GM12878 (cell line): Measurements from ENCODE around the gene ITPR2. TPM values are rescaled to one million over a fixed set of nuclear protein-coding genes. Genes with fewer than 3 reads are reported as not detected.

Source experiments
- ATAC-seq: fragments of 200-7000 bp; cut with Tn5 transposase; 3 replicates; pipeline ENCODE4 v1.9.1; 2020; ENCODE audit warnings: mild to moderate bottlenecking, moderate library complexity
- BruUV-seq: library from RNA; stranded (reverse); fragments of 400-500 nt; replicated peaks from 2 replicates; lab custom pipeline; 2021; lab: Mats Ljungman, UMichigan
- CTCF ChIA-PET: fragments of 300-600 bp; sonication (Branson Sonifier 250); formaldehyde crosslinking; extraction: SDS; loops from one replicate; lab custom pipeline; 2021; ENCODE audit warnings: inconsistent platforms; lab: Yijun Ruan, JAX
- POLR2A ChIA-PET: fragments of 350-600 bp; formaldehyde crosslinking; extraction: SDS; loops from one replicate; lab custom pipeline; 2021; ENCODE audit warnings: inconsistent platforms; lab: Charles Lee
- RAD21 ChIA-PET: fragments of 300-600 bp; sonication (Branson Sonifier 250); formaldehyde crosslinking; loops from one replicate; lab custom pipeline; 2023; ENCODE audit warnings: antibody characterized with exemption; ENCODE audit not compliant: unreplicated experiment; lab: Charles Lee
- SMC1A ChIA-PET: fragments of 300-600 bp; sonication (Branson Sonifier 250); formaldehyde crosslinking; loops from one replicate; lab custom pipeline; 2023; ENCODE audit not compliant: unreplicated experiment, uncharacterized antibody; lab: Charles Lee
- DNase-seq: peaks from one replicate; pipeline ENCODE4 v3.0.0-alpha.2; 2011; ENCODE audit warnings: low read depth, low spot score
- FAIRE-seq: peaks from 3 replicates; lab custom pipeline; 2011; peaks lifted over from hg19 to GRCh38; lab: Jason Lieb, UNC
- H2AFZ ChIP-seq: 2 replicates; pipeline ENCODE4 v1.6.0; 2011; ENCODE audit warnings: low read depth, low read length, control low read depth; ENCODE audit not compliant: control insufficient read depth
- H3K27ac ChIP-seq: 2 replicates; pipeline ENCODE4 v1.5.1; 2011; ENCODE audit warnings: control low read depth; ENCODE audit not compliant: control insufficient read depth, insufficient read depth
- H3K27me3 ChIP-seq, 2 experiments: replicated peaks in 1 of 2; 2 replicates each; pipeline versions ENCODE4 v1.6.0 to v1.6.1; 2011; ENCODE audit warnings: low read length in 1 of 2; ENCODE audit not compliant: control insufficient read depth in 2 of 2, insufficient read depth in 2 of 2
- H3K36me3 ChIP-seq, 2 experiments: 2 replicates each; pipeline ENCODE4 v1.5.1; 2011; ENCODE audit warnings: low read length in 1 of 2; ENCODE audit not compliant: control insufficient read depth in 2 of 2, insufficient read depth in 2 of 2
- H3K4me1 ChIP-seq: 2 replicates; pipeline ENCODE4 v1.6.1; 2011; ENCODE audit warnings: mild to moderate bottlenecking, low read length, moderate library complexity, mixed read lengths; ENCODE audit not compliant: control insufficient read depth, insufficient read depth
- H3K4me2 ChIP-seq: 2 replicates; pipeline ENCODE4 v1.6.0; 2011; ENCODE audit warnings: control low read depth; ENCODE audit not compliant: control insufficient read depth, insufficient read depth
- H3K4me3 ChIP-seq: fragments of 200-600 bp; sonication (generic); 2 replicates; pipeline ENCODE4 v1.5.1; 2016
- H3K79me2 ChIP-seq: 2 replicates; pipeline ENCODE4 v1.6.0; 2011; ENCODE audit warnings: low read length; ENCODE audit not compliant: control insufficient read depth, insufficient read depth
- H3K9ac ChIP-seq: 2 replicates; pipeline ENCODE4 v1.8.0; 2011; ENCODE audit warnings: low read length, control low read depth, mixed read lengths; ENCODE audit not compliant: control insufficient read depth, insufficient read depth
- H3K9me3 ChIP-seq: replicated peaks from 3 replicates; pipeline ENCODE4 v1.5.1; 2011; ENCODE audit warnings: mild to moderate bottlenecking, low read length; ENCODE audit not compliant: control insufficient read depth, insufficient read depth
- H4K20me1 ChIP-seq: 2 replicates; pipeline ENCODE4 v1.6.0; 2011; ENCODE audit not compliant: control insufficient read depth, insufficient read depth
- CEBPB ChIP-seq, 2 experiments: fragments of 150-350 bp in 1 of 2; IDR thresholded peaks; 2 replicates each; pipeline ENCODE4 v1.6.1; 2012 to 2014; ENCODE audit warnings: low read depth in 2 of 2, low read length in 2 of 2, borderline replicate concordance in 1 of 2, inconsistent platforms in 1 of 2
- HCFC1 ChIP-seq: fragments of 150-350 bp; IDR thresholded peaks from 2 replicates; pipeline ENCODE4 v1.6.1; 2014; ENCODE audit warnings: low read length
- IRF4 ChIP-seq: IDR thresholded peaks from 2 replicates; pipeline ENCODE4 v1.6.1; 2011; ENCODE audit warnings: low read depth, low read length
- JUNB ChIP-seq: IDR thresholded peaks from 2 replicates; pipeline ENCODE4 v1.6.1; 2016; ENCODE audit warnings: antibody characterized with exemption, mild to moderate bottlenecking
- MEF2B ChIP-seq: fragments of 450-650 bp; IDR thresholded peaks from 2 replicates; pipeline ENCODE4 v1.6.1; 2018; ENCODE audit warnings: mild to moderate bottlenecking, moderate library complexity; ENCODE audit not compliant: partially characterized antibody, poor library complexity, severe bottlenecking
- MTA3 ChIP-seq: IDR thresholded peaks from 2 replicates; pipeline ENCODE4 v1.6.1; 2012; ENCODE audit warnings: low read length, inconsistent platforms, borderline replicate concordance
- MXI1 ChIP-seq: fragments of 150-350 bp; IDR thresholded peaks from 2 replicates; pipeline ENCODE4 v1.6.1; 2011; ENCODE audit warnings: low read depth, mild to moderate bottlenecking, inconsistent platforms, low read length, improper control_type of control experiment
- POLR2A ChIP-seq: IDR thresholded peaks from 2 replicates; pipeline ENCODE4 v1.6.1; 2011; ENCODE audit warnings: low read depth, mild to moderate bottlenecking, low read length
- SP1 ChIP-seq: IDR thresholded peaks from one replicate; pipeline ENCODE4 v1.6.1; 2011; ENCODE audit warnings: low read depth, low read length
- ZNF207 ChIP-seq: fragments of 450-650 bp; IDR thresholded peaks from 2 replicates; pipeline ENCODE4 v1.6.1; 2014; ENCODE audit warnings: antibody characterized with exemption, mild to moderate bottlenecking, borderline replicate concordance
- in situ Hi-C: fragments of 300-500 bp; cut with MboI; formaldehyde crosslinking; loops from 9 replicates; pipeline ENCODE4 v1.14.3; 2018; ENCODE audit warnings: mixed read lengths
- intact Hi-C: fragments of 100-400 bp; cut with micrococcal nuclease; formaldehyde crosslinking; loops from one replicate; pipeline ENCODE4 v1.14.2; 2022; ENCODE audit not compliant: unreplicated experiment
- polyA plus RNA-seq, 11 experiments: library from polyadenylated mRNA; depleted of rRNA in 4 of 11; unstranded in 6 of 11; stranded (reverse) in 5 of 11; fragments of >200 nt; fragmentation: Nextera tagmentation in 4 of 11; fragmentation: Illumina TruSeq in 1 of 11; extraction: Ambion mirVana in 4 of 11; extraction: Trizol in 1 of 11; gene quantifications; 1 replicate in 1 of 11; 2 replicates in 10 of 11; pipeline versions ENCODE4 v1.2.1 to v1.2.3, GENCODE V29; 2011 to 2016; ENCODE audit warnings: inconsistent platforms in 2 of 11, missing spikeins in 2 of 11, low read depth in 1 of 11
- total RNA-seq, 4 experiments: library from RNA; depleted of rRNA in 3 of 4; stranded (reverse); fragments of >200 nt in 3 of 4; fragmentation: Illumina TruSeq in 1 of 4; extraction: Trizol in 1 of 4; gene quantifications; 2 replicates each; pipeline versions ENCODE4 v1.2.1 to v1.2.3, GENCODE V29; 2013 to 2021
- TF ChIP-seq, protein P1 (sequence below): fragments of 450-650 bp; IDR thresholded peaks from 2 replicates; pipeline ENCODE4 v1.6.1; 2017; ENCODE audit warnings: mild to moderate bottlenecking, moderate library complexity

Gene ITPR2
- total and polyA plus RNA-seq, 10 of the 15 experiments (the other 5 are each of a cell fraction or from before 2014, with no cell fraction given), result 7.5 to 76.2 (median 47.1) TPM

DNA sequence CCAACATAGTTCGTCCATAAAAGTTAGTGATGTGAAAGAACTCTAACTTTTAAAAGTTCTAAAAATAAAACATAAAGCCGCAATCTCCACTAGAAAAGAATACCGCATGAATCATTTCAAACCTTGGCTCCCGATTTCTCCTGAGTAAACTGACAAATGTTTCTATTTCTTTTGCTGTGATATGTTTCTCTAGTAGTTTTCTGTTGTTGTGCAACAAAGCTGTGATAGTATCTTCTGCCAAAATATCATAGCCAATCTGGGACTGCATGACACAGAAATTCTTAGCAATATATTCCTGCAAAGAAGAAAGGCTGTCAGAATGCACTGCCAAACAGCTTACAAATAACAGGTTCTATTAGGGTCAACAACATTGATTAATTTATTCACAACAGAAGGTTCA is 174.0 kb downstream of the ITPR2 start (continued):
- TF ChIP-seq, protein P1, sequence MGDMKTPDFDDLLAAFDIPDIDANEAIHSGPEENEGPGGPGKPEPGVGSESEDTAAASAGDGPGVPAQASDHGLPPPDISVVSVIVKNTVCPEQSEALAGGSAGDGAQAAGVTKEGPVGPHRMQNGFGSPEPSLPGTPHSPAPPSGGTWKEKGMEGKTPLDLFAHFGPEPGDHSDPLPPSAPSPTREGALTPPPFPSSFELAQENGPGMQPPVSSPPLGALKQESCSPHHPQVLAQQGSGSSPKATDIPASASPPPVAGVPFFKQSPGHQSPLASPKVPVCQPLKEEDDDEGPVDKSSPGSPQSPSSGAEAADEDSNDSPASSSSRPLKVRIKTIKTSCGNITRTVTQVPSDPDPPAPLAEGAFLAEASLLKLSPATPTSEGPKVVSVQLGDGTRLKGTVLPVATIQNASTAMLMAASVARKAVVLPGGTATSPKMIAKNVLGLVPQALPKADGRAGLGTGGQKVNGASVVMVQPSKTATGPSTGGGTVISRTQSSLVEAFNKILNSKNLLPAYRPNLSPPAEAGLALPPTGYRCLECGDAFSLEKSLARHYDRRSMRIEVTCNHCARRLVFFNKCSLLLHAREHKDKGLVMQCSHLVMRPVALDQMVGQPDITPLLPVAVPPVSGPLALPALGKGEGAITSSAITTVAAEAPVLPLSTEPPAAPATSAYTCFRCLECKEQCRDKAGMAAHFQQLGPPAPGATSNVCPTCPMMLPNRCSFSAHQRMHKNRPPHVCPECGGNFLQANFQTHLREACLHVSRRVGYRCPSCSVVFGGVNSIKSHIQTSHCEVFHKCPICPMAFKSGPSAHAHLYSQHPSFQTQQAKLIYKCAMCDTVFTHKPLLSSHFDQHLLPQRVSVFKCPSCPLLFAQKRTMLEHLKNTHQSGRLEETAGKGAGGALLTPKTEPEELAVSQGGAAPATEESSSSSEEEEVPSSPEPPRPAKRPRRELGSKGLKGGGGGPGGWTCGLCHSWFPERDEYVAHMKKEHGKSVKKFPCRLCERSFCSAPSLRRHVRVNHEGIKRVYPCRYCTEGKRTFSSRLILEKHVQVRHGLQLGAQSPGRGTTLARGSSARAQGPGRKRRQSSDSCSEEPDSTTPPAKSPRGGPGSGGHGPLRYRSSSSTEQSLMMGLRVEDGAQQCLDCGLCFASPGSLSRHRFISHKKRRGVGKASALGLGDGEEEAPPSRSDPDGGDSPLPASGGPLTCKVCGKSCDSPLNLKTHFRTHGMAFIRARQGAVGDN, result no peak
- TF ChIP-seq MTA3 (no peak), HCFC1 (no peak)

DNA sequence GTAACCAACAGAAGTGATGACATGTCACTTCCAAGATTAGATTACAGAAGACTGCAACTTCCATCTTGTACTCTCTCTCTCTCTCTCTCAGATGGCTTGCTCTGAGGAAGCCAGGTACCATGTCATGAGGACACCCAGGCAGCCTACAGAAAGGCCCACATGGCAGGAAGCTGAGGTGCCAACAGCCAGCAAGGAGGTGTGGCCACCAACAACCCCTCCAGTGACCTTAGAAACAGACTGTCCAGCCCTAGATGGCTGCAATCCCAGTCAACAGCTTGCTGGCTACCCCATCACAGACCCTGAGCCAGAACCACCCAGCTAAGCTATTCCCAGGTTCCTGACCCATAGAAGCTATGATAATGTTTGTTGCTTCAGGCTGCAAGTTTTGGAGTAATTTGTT is 178.4 kb downstream of the ITPR2 start:
- no peaks in the 10 kb centered on the region for H4K20me1 ChIP-seq
- H3K27ac ChIP-seq, result no peak overlapping the region
- ChIA-PET POLR2A (no interaction called here), SMC1A (no interaction called here)
- no peaks in the 10 kb centered on the region for H3K27me3 ChIP-seq
- H3K9ac ChIP-seq, result no peak overlapping the region
- H3K4me2 ChIP-seq, result no peak overlapping the region
- no peaks in the 10 kb centered on the region for H3K79me2 ChIP-seq
- peaks cover 16 to 53% of the 10 kb centered on the region in 2 experiments for H3K36me3 ChIP-seq
- TF ChIP-seq POLR2A (no peak), JUNB (no peak), MEF2B (no peak), CEBPB (IDR thresholded peaks at IDR 0.05; ENCODE audit: borderline replicate concordance in 1 of 2, low read depth in 2 of 2, low read length in 2 of 2) (no peak), MXI1 (no peak), ZNF207 (no peak), SP1 (no peak), IRF4 (no peak)
- TF ChIP-seq, all 136 proteins: peak for 0
- H3K4me1 ChIP-seq, result no peaks in the 10 kb centered on the region
- FAIRE-seq, result no peak
- CTCF ChIA-PET, result no interaction called here
- intact Hi-C loops (loop anchor here (5.0 to 10.0 kb wide), 2 partner anchors 220 to 557 kb away; no protein-coding TSS in a partner anchor), in situ Hi-C loops (no loop called here)
- no peak for ATAC-seq
- no peak overlapping the region for H2AFZ ChIP-seq
- H3K9me3 ChIP-seq, result peaks cover 2% of the 10 kb centered on the region; the same call in 1 of the 3 replicates
- no peak overlapping the region for H3K4me3 ChIP-seq
- no TSS peak for BruUV-seq
- RAD21 ChIA-PET, result no interaction called here
- DNase-seq, result no peak
